Endothelial cell of umbilical vein (primary cell): ENCODE data around the gene SCN2B.
A peak's percentile ranks its signal among the peaks of the same experiment; 100 is the strongest.

Source experiments
- CTCF ChIP-seq, 2 donors: IDR thresholded peaks; 1 replicate in 1 of 2; 2 replicates in 1 of 2; pipeline ENCODE4 v1.5.1; 2011; ENCODE audit warnings: low read length in 2 of 2, mild to moderate bottlenecking in 2 of 2, moderate library complexity in 2 of 2, control low read depth in 1 of 2, inconsistent platforms in 1 of 2, low read depth in 1 of 2; ENCODE audit not compliant: insufficient read depth in 1 of 2; ENCODE audit errors: extremely low read depth in 1 of 2
- EZH2 ChIP-seq: IDR thresholded peaks from 2 replicates; pipeline ENCODE4 v1.6.1; 2012; ENCODE audit warnings: borderline replicate concordance, low read depth, mild to moderate bottlenecking, moderate library complexity, low read length, inconsistent platforms; ENCODE audit not compliant: severe bottlenecking
- FOS ChIP-seq: IDR thresholded peaks from 2 replicates; pipeline ENCODE4 v1.6.1; 2011; ENCODE audit warnings: mild to moderate bottlenecking, low read length, moderate library complexity, borderline replicate concordance; ENCODE audit not compliant: insufficient read depth
- MAX ChIP-seq: IDR thresholded peaks from 2 replicates; pipeline ENCODE4 v1.6.1; 2011; ENCODE audit not compliant: insufficient read depth, insufficient read length
- POLR2A ChIP-seq: IDR thresholded peaks from 2 replicates; pipeline ENCODE4 v1.6.1; 2012; ENCODE audit warnings: low read depth, mild to moderate bottlenecking, control low read depth, low read length
- POLR2AphosphoS5 ChIP-seq: IDR thresholded peaks from 2 replicates; pipeline ENCODE4 v1.6.1; 2012; ENCODE audit warnings: low read depth, mild to moderate bottlenecking, control low read depth, low read length, moderate library complexity; ENCODE audit not compliant: insufficient read depth

GRCh38 chr11:118212781-118213191, 36.3 kb upstream of the SCN2B start:
- no peak for TF ChIP-seq POLR2A
- no peak for TF ChIP-seq FOS
- no peak for TF ChIP-seq CTCF (IDR thresholded peaks at IDR 0.05; ENCODE audit: extremely low read depth in 1 of 2, insufficient read depth in 1 of 2, low read depth in 1 of 2, low read length in 2 of 2)
- TF ChIP-seq POLR2AphosphoS5, result no peak
- no peak for TF ChIP-seq MAX
- TF ChIP-seq EZH2, result peak; percentile 11
